Measurements from ENCODE around the gene MED25. TPM values are rescaled to one million over a fixed set of nuclear protein-coding genes. Genes with fewer than 3 reads are reported as not detected.
A peak's percentile ranks its signal among the peaks of the same experiment; 100 is the strongest.

Gene MED25
- total RNA-seq, 2 experiments from 2014 or later, result 35.7 to 38.7 TPM

GRCh38 chr19:49793561-49793840, 24.6 kb upstream of the MED25 start:
- Mint-ChIP-seq H3K9me3 (no peaks in the 10 kb centered on the region), H3K4me3 (no peak overlapping the region), H3K27me3 (no peaks in the 10 kb centered on the region), H3K36me3 (ENCODE audit: low read depth) (peaks cover 19% of the 10 kb centered on the region), H3K27ac (peak overlapping the region; percentile 74), H3K4me1 (ENCODE audit: low read depth) (peaks cover 4% of the 10 kb centered on the region)
- ATAC-seq (peak; percentile 97), DNase-seq (peak; percentile 32)
- POLR2A ChIA-PET, result interaction anchor here (0.6 kb wide), 1 partner anchor 17 kb away, joined by 3 read pairs; no protein-coding TSS in a partner anchor
- no peak for TF ChIP-seq CTCF (IDR thresholded peaks at IDR 0.05)
- CTCF ChIA-PET, result interaction anchor here (0.8 to 1.0 kb wide), 2 partner anchors 16 to 76 kb away, joined by 3 read pairs; no protein-coding TSS in a partner anchor
- intact Hi-C loops (cut with micrococcal nuclease), result no loop called here

GRCh38 chr19:49795615-49796014, 22.5 kb upstream of the MED25 start:
- peaks cover 24% of the 10 kb centered on the region for H3K36me3 Mint-ChIP-seq (ENCODE audit: low read depth)
- no peaks in the 10 kb centered on the region for H3K9me3 Mint-ChIP-seq
- ChIA-PET POLR2A (no interaction called here), CTCF (no interaction called here)
- ATAC-seq, result no peak
- no peak for DNase-seq
- no peak overlapping the region for H3K4me3 Mint-ChIP-seq
- H3K27me3 Mint-ChIP-seq, result no peaks in the 10 kb centered on the region
- peaks cover 4% of the 10 kb centered on the region for H3K4me1 Mint-ChIP-seq (ENCODE audit: low read depth)
- TF ChIP-seq CTCF (IDR thresholded peaks at IDR 0.05), result no peak
- intact Hi-C loops (cut with micrococcal nuclease), result no loop called here
- H3K27ac Mint-ChIP-seq, result no peak overlapping the region

DNA sequence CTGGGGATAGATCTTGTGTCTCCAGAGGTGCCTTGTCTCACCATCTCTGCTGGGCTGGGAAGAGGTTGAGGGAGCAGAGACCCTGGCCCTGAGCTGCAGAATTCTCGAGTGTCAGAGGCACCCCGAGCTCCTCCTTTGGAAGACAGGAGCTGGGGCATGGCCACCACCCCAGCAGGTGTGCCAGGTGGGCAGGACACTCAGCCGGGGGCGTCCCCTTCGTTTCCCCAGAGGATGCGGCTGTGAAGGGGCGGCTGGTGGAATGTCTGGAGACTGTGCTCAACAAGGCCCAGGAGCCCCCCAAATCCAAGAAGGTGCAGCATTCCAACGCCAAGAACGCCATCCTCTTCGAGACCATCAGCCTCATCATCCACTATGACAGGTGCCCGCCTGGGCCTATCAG, 19.5 kb upstream of the MED25 start:
- CTCF ChIA-PET, result no interaction called here
- DNase-seq (no peak), ATAC-seq (no peak)
- POLR2A ChIA-PET, result interaction anchor here (1.0 kb wide), 1 partner anchor 13 kb away, joined by 4 read pairs; no protein-coding TSS in a partner anchor
- Mint-ChIP-seq H3K27me3 (no peaks in the 10 kb centered on the region), H3K36me3 (ENCODE audit: low read depth) (peaks cover 26% of the 10 kb centered on the region), H3K27ac (no peak overlapping the region), H3K9me3 (no peaks in the 10 kb centered on the region), H3K4me1 (ENCODE audit: low read depth) (peaks cover under 1% of the 10 kb centered on the region), H3K4me3 (no peak overlapping the region)
- intact Hi-C loops (cut with micrococcal nuclease), result no loop called here
- no peak for TF ChIP-seq CTCF (IDR thresholded peaks at IDR 0.05)

GRCh38 chr19:49799271-49799797, 18.8 kb upstream of the MED25 start:
- ChIA-PET CTCF (no interaction called here), POLR2A (interaction anchor here (1.0 kb wide), 1 partner anchor 13 kb away, joined by 4 read pairs; no protein-coding TSS in a partner anchor)
- Mint-ChIP-seq H3K27ac (no peak overlapping the region), H3K9me3 (no peaks in the 10 kb centered on the region), H3K36me3 (ENCODE audit: low read depth) (peaks cover 27% of the 10 kb centered on the region), H3K4me1 (ENCODE audit: low read depth) (no peaks in the 10 kb centered on the region), H3K27me3 (no peaks in the 10 kb centered on the region), H3K4me3 (no peak overlapping the region)
- no peak for TF ChIP-seq CTCF (IDR thresholded peaks at IDR 0.05)
- ATAC-seq (no peak), DNase-seq (no peak)
- intact Hi-C loops (cut with micrococcal nuclease), result no loop called here

DNA sequence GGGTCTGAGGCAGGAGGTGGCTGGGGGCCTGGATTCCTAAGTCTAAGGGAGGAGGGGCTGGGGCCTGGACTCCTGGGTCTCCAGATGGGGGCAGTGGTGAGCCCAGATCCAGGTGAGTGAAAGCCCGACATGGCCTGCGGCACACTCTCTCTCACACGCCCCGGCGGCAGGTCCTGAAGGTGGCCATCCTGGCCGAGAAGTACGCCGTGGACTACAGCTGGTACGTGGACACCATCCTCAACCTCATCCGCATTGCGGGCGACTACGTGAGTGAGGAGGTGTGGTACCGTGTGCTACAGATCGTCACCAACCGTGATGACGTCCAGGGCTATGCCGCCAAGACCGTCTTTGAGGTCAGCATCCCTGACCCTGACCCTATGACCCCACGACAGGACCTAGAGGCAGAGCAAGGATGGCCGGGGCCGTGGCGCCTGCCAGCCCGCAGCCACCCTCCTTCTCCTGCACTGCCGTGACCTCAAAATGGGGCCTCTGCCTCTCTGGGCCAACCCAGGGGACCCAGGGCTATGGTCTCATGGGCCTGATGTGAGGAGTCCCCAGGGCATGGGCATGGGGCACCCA, 18.2 kb upstream of the MED25 start:
- no peaks in the 10 kb centered on the region for H3K4me1 Mint-ChIP-seq (ENCODE audit: low read depth)
- H3K9me3 Mint-ChIP-seq, result no peaks in the 10 kb centered on the region
- no peak overlapping the region for H3K27ac Mint-ChIP-seq
- CTCF ChIA-PET, result no interaction called here
- ATAC-seq, result no peak
- no peak overlapping the region for H3K4me3 Mint-ChIP-seq
- POLR2A ChIA-PET, result no interaction called here
- no peaks in the 10 kb centered on the region for H3K27me3 Mint-ChIP-seq
- peak; percentile 26 for TF ChIP-seq CTCF (IDR thresholded peaks at IDR 0.05)
- intact Hi-C loops (cut with micrococcal nuclease), result no loop called here
- peak; percentile 31 for DNase-seq
- peaks cover 27% of the 10 kb centered on the region for H3K36me3 Mint-ChIP-seq (ENCODE audit: low read depth)
